GM23338 (cell line): ENCODE data around the gene JAM2. TPM values are rescaled to one million over a fixed set of nuclear protein-coding genes. Genes with fewer than 3 reads are reported as not detected.
A peak's percentile ranks its signal among the peaks of the same experiment; 100 is the strongest.

ENCODE experiments used
- ATAC-seq: fragments of 200-7000 bp; cut with Tn5 transposase; 3 replicates; pipeline ENCODE4 v1.9.1; 2020
- DNase-seq: peaks from one replicate; pipeline ENCODE4 v3.0.0-alpha.2; 2015; ENCODE audit warnings: low spot score
- H2AFZ ChIP-seq: fragments of 200-600 bp; sonication (generic); 2 replicates; pipeline ENCODE4 v1.8.0; 2016; ENCODE audit warnings: antibody characterized with exemption, mild to moderate bottlenecking, moderate library complexity
- H3F3A ChIP-seq: fragments of 200-600 bp; sonication (generic); replicated peaks from 2 replicates; pipeline ENCODE4 v1.8.0; 2017; ENCODE audit warnings: antibody characterized with exemption, mixed run types, low read depth
- H3K27ac ChIP-seq: fragments of 200-600 bp; sonication (generic); 2 replicates; pipeline ENCODE4 v1.6.1; 2016; ENCODE audit warnings: low read depth
- H3K27me3 ChIP-seq: fragments of 200-600 bp; sonication (generic); 2 replicates; pipeline ENCODE4 v1.8.0; 2016; ENCODE audit warnings: mild to moderate bottlenecking, mixed run types, moderate library complexity; ENCODE audit not compliant: insufficient read depth
- H3K36me3 ChIP-seq: fragments of 200-600 bp; sonication (generic); 2 replicates; pipeline ENCODE4 v1.8.0; 2016; ENCODE audit warnings: mild to moderate bottlenecking; ENCODE audit not compliant: insufficient read depth
- H3K4me1 ChIP-seq: fragments of 200-600 bp; sonication (generic); 2 replicates; pipeline ENCODE4 v1.8.0; 2016; ENCODE audit warnings: mild to moderate bottlenecking, moderate library complexity; ENCODE audit not compliant: insufficient read depth
- H3K4me2 ChIP-seq: fragments of 200-600 bp; sonication (generic); 2 replicates; pipeline ENCODE4 v1.7.1; 2017; ENCODE audit warnings: mixed run types
- H3K4me3 ChIP-seq: fragments of 200-600 bp; sonication (generic); 2 replicates; pipeline ENCODE4 v1.6.1; 2016; ENCODE audit warnings: mixed run types
- H3K79me2 ChIP-seq: fragments of 200-600 bp; sonication (generic); replicated peaks from 2 replicates; pipeline ENCODE4 v1.8.0; 2017; ENCODE audit warnings: mild to moderate bottlenecking; ENCODE audit not compliant: insufficient read depth
- H3K9me2 ChIP-seq: fragments of 200-600 bp; sonication (generic); 2 replicates; pipeline ENCODE4 v1.8.0; 2017; ENCODE audit not compliant: insufficient read depth
- H4K20me1 ChIP-seq: fragments of 200-600 bp; sonication (generic); replicated peaks from 2 replicates; pipeline ENCODE4 v1.8.0; 2017; ENCODE audit warnings: mild to moderate bottlenecking; ENCODE audit not compliant: insufficient read depth
- H3K27ac Mint-ChIP-seq: 2 replicates; pipeline ENCODE4 v1.8.0; 2020; ENCODE audit warnings: inconsistent platforms, mild to moderate bottlenecking, moderate library complexity, mixed read lengths
- H3K27me3 Mint-ChIP-seq: 3 replicates; pipeline ENCODE4 v1.8.0; 2022; ENCODE audit warnings: low read depth, mild to moderate bottlenecking, moderate library complexity, mixed read lengths, inconsistent platforms; ENCODE audit not compliant: insufficient read depth, poor library complexity
- H3K36me3 Mint-ChIP-seq: 3 replicates; pipeline ENCODE4 v1.8.0; 2021; ENCODE audit warnings: low read depth, mild to moderate bottlenecking, inconsistent platforms, moderate library complexity, mixed read lengths
- H3K4me1 Mint-ChIP-seq: 3 replicates; pipeline ENCODE4 v1.8.0; 2020; ENCODE audit warnings: mild to moderate bottlenecking, inconsistent platforms, mixed read lengths
- H3K4me3 Mint-ChIP-seq: 3 replicates; pipeline ENCODE4 v1.8.0; 2021; ENCODE audit warnings: moderate library complexity, mild to moderate bottlenecking, inconsistent platforms, mixed read lengths
- H3K9me3 Mint-ChIP-seq: 3 replicates; pipeline ENCODE4 v1.8.0; 2020; ENCODE audit warnings: moderate library complexity, mild to moderate bottlenecking, inconsistent platforms, mixed read lengths
- JUNB ChIP-seq: IDR thresholded peaks from one replicate; pipeline ENCODE4 v1.6.1; 2016; ENCODE audit warnings: antibody characterized with exemption; ENCODE audit not compliant: unreplicated experiment
- NANOG ChIP-seq: IDR thresholded peaks from 2 replicates; pipeline ENCODE4 v1.6.1; 2016; ENCODE audit warnings: antibody characterized with exemption, borderline replicate concordance
- POLR2AphosphoS5 ChIP-seq: IDR thresholded peaks from 2 replicates; pipeline ENCODE4 v1.6.1; 2016; ENCODE audit warnings: antibody characterized with exemption, low read depth
- REST ChIP-seq: IDR thresholded peaks from one replicate; pipeline ENCODE4 v1.6.1; 2018; ENCODE audit warnings: antibody characterized with exemption; ENCODE audit not compliant: unreplicated experiment
- STAT1 ChIP-seq: IDR thresholded peaks from one replicate; pipeline ENCODE4 v1.6.1; 2016; ENCODE audit warnings: antibody characterized with exemption; ENCODE audit not compliant: unreplicated experiment
- long read RNA-seq: library from polyadenylated mRNA; unstranded; transcript quantifications from one replicate; pipeline ENCODE4 v2.0.0, GENCODE V29; 2020; ENCODE audit not compliant: unreplicated experiment
- polyA plus RNA-seq: library from polyadenylated mRNA; unstranded; fragments of >200 nt; fragmentation: Nextera tagmentation; extraction: Ambion mirVana; gene quantifications from 2 replicates; pipeline ENCODE4 v1.2.1, GENCODE V29; 2016
- total RNA-seq: library from RNA; depleted of rRNA; stranded (reverse); fragments of >200 nt; shearing (Covaris generic); gene quantifications from 2 replicates; pipeline ENCODE4 v1.2.3, GENCODE V29; 2014; rRNA removed
- TF ChIP-seq, protein P1 (sequence below), 2 experiments: fragments of 200-600 bp in 1 of 2; sonication (generic) in 1 of 2; conservative IDR thresholded peaks; 2 replicates each; pipeline versions ENCODE4 v1.5.1 to v1.6.1; 2016 to 2017; ENCODE audit warnings: antibody characterized with exemption in 2 of 2, low read depth in 2 of 2, mild to moderate bottlenecking in 2 of 2, moderate library complexity in 1 of 2

JAM2 gene
- total RNA-seq (4.9 and 8.7 TPM in 2 replicates), polyA plus RNA-seq (12.2 and 14.6 TPM in 2 replicates)
- long read RNA-seq = 0 reads

DNA sequence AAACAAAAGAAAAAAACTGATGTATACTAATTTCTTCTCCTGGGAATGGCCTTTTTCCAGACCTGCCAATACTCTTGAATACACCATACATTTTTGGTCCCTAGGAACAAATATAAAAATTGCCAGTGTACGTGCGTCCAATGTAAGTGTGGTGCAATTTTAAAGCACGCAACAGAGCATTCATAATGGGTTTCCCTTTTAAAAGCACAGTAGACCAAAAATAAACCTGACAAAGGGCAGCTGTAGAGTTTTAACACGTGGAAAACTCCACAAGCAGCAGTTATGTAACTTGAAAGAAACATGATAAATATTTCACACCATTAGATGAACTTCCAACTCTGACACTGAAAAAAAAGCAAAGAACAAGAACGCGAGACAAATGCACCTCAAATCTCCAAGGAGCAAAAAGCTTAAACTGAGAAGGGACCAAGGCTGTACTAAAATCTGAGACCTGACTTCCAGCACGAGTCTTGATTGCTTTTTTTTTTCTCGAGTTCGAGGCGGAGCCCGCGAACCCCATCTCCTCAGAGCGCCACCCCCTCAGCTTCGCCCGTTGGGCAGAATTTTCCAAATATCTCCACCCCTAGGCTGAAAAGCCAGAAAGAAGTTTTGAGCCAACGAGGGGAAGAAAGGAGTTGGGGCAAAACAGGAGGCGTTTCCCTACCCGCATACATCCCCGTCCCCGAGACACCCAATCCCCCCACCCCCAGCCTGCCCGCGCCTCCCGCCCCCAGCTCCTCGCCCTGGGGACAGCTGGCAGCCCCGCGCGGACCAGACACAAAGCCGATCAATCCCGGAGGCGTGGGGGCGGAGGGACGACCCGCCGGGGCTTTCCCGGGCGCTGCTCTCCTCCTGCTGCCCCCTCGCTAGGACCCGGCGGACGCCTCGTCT is at the start of gene JAM2:
JAM2 (plus strand) TSS at position 599 of the 891 bp plus-strand sequence. CDS start 564 bp downstream, outside the sequence.
- H3K79me2 ChIP-seq = no peaks in the 10 kb centered on the region
- 0 out of 2 replicates have a peak, but pooled peaks cover 5% of the 10 kb centered on the region for H3K9me2 ChIP-seq
- peak within 1 kb of the TSS; percentile 97 for H3K4me3 ChIP-seq
- peaks cover 24% of the 10 kb centered on the region for H3K27me3 ChIP-seq
- H3K27me3 Mint-ChIP-seq = peaks cover 10% of the 10 kb centered on the region
- DNase-seq (peak; percentile 71), ATAC-seq (peak; percentile 78)
- H3F3A ChIP-seq = peaks cover 2% of the 10 kb centered on the region; the same call in 1 of the 2 replicates
- peak within 1 kb of the TSS; percentile 97 for H3K4me2 ChIP-seq
- no peak within 1 kb of the TSS for H3K27ac ChIP-seq
- H2AFZ ChIP-seq = peak within 1 kb of the TSS; percentile 98
- H3K4me3 Mint-ChIP-seq = peak within 1 kb of the TSS; percentile 77
- no peaks in the 10 kb centered on the region for H3K36me3 ChIP-seq
- H3K9me3 Mint-ChIP-seq = no peaks in the 10 kb centered on the region
- H4K20me1 ChIP-seq = no peaks in the 10 kb centered on the region
- peaks cover 10% of the 10 kb centered on the region; the same call in 1 of the 2 replicates for H3K4me1 ChIP-seq
- no peaks in the 10 kb centered on the region for H3K36me3 Mint-ChIP-seq
- TF ChIP-seq POLR2AphosphoS5 (0 out of 2 replicates have a peak, but pooled peaks have one; percentile 8), JUNB (no peak), STAT1 (no peak)
- TF ChIP-seq, protein P1, sequence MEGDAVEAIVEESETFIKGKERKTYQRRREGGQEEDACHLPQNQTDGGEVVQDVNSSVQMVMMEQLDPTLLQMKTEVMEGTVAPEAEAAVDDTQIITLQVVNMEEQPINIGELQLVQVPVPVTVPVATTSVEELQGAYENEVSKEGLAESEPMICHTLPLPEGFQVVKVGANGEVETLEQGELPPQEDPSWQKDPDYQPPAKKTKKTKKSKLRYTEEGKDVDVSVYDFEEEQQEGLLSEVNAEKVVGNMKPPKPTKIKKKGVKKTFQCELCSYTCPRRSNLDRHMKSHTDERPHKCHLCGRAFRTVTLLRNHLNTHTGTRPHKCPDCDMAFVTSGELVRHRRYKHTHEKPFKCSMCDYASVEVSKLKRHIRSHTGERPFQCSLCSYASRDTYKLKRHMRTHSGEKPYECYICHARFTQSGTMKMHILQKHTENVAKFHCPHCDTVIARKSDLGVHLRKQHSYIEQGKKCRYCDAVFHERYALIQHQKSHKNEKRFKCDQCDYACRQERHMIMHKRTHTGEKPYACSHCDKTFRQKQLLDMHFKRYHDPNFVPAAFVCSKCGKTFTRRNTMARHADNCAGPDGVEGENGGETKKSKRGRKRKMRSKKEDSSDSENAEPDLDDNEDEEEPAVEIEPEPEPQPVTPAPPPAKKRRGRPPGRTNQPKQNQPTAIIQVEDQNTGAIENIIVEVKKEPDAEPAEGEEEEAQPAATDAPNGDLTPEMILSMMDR (conservative IDR thresholded peaks at IDR 0.05; ENCODE audit: low read depth in 2 of 2) = no peak
- peaks cover 17% of the 10 kb centered on the region for H3K4me1 Mint-ChIP-seq
- no peak within 1 kb of the TSS for H3K27ac Mint-ChIP-seq

- Histone ChIP-seq H3K27me3 (no peaks in the 10 kb centered on the region), H3K27ac (no peak overlapping the region), H3K9me2 (no peaks in the 10 kb centered on the region), H3K4me1 (no peaks in the 10 kb centered on the region), H3K4me2 (no peak overlapping the region), H3K36me3 (peaks cover 21% of the 10 kb centered on the region), H3K4me3 (no peak overlapping the region), H3F3A (no peaks in the 10 kb centered on the region), H3K79me2 (no peaks in the 10 kb centered on the region), H2AFZ (no peak overlapping the region), H4K20me1 (no peaks in the 10 kb centered on the region)
- H3K4me1 Mint-ChIP-seq = no peaks in the 10 kb centered on the region
- DNase-seq (no peak), ATAC-seq (no peak)
- H3K4me3 Mint-ChIP-seq = no peak overlapping the region
- peaks cover 50% of the 10 kb centered on the region for H3K36me3 Mint-ChIP-seq
- H3K27me3 Mint-ChIP-seq = no peaks in the 10 kb centered on the region
- H3K9me3 Mint-ChIP-seq = no peaks in the 10 kb centered on the region
- H3K27ac Mint-ChIP-seq = no peak overlapping the region
- TF ChIP-seq REST (no peak), NANOG (no peak)
- TF ChIP-seq, protein P1 (conservative IDR thresholded peaks at IDR 0.05; ENCODE audit: low read depth in 2 of 2) = no peak
Measured at GRCh38 chr21:25589887-25590286, 49.2 kb upstream of the JAM2 start.
